GM23338 (cell line): ENCODE results near the gene ZNF581. TPM values are rescaled to one million over a fixed set of nuclear protein-coding genes. Genes with fewer than 3 reads are reported as not detected.
A peak's percentile ranks its signal among the peaks of the same experiment; 100 is the strongest.

ENCODE experiments used
- ATAC-seq: fragments of 200-7000 bp; cut with Tn5 transposase; 3 replicates; pipeline ENCODE4 v1.9.1; 2020
- DNase-seq: peaks from one replicate; pipeline ENCODE4 v3.0.0-alpha.2; 2015; ENCODE audit warnings: low spot score
- H2AFZ ChIP-seq: fragments of 200-600 bp; sonication (generic); 2 replicates; pipeline ENCODE4 v1.8.0; 2016; ENCODE audit warnings: antibody characterized with exemption, mild to moderate bottlenecking, moderate library complexity
- H3F3A ChIP-seq: fragments of 200-600 bp; sonication (generic); replicated peaks from 2 replicates; pipeline ENCODE4 v1.8.0; 2017; ENCODE audit warnings: antibody characterized with exemption, mixed run types, low read depth
- H3K27ac ChIP-seq: fragments of 200-600 bp; sonication (generic); 2 replicates; pipeline ENCODE4 v1.6.1; 2016; ENCODE audit warnings: low read depth
- H3K27me3 ChIP-seq: fragments of 200-600 bp; sonication (generic); 2 replicates; pipeline ENCODE4 v1.8.0; 2016; ENCODE audit warnings: mild to moderate bottlenecking, mixed run types, moderate library complexity; ENCODE audit not compliant: insufficient read depth
- H3K36me3 ChIP-seq: fragments of 200-600 bp; sonication (generic); 2 replicates; pipeline ENCODE4 v1.8.0; 2016; ENCODE audit warnings: mild to moderate bottlenecking; ENCODE audit not compliant: insufficient read depth
- H3K4me1 ChIP-seq: fragments of 200-600 bp; sonication (generic); 2 replicates; pipeline ENCODE4 v1.8.0; 2016; ENCODE audit warnings: mild to moderate bottlenecking, moderate library complexity; ENCODE audit not compliant: insufficient read depth
- H3K4me2 ChIP-seq: fragments of 200-600 bp; sonication (generic); 2 replicates; pipeline ENCODE4 v1.7.1; 2017; ENCODE audit warnings: mixed run types
- H3K4me3 ChIP-seq: fragments of 200-600 bp; sonication (generic); 2 replicates; pipeline ENCODE4 v1.6.1; 2016; ENCODE audit warnings: mixed run types
- H3K79me2 ChIP-seq: fragments of 200-600 bp; sonication (generic); replicated peaks from 2 replicates; pipeline ENCODE4 v1.8.0; 2017; ENCODE audit warnings: mild to moderate bottlenecking; ENCODE audit not compliant: insufficient read depth
- H3K9me2 ChIP-seq: fragments of 200-600 bp; sonication (generic); 2 replicates; pipeline ENCODE4 v1.8.0; 2017; ENCODE audit not compliant: insufficient read depth
- H4K20me1 ChIP-seq: fragments of 200-600 bp; sonication (generic); replicated peaks from 2 replicates; pipeline ENCODE4 v1.8.0; 2017; ENCODE audit warnings: mild to moderate bottlenecking; ENCODE audit not compliant: insufficient read depth
- H3K27ac Mint-ChIP-seq: 2 replicates; pipeline ENCODE4 v1.8.0; 2020; ENCODE audit warnings: inconsistent platforms, mild to moderate bottlenecking, moderate library complexity, mixed read lengths
- H3K27me3 Mint-ChIP-seq: 3 replicates; pipeline ENCODE4 v1.8.0; 2022; ENCODE audit warnings: low read depth, mild to moderate bottlenecking, moderate library complexity, mixed read lengths, inconsistent platforms; ENCODE audit not compliant: insufficient read depth, poor library complexity
- H3K36me3 Mint-ChIP-seq: 3 replicates; pipeline ENCODE4 v1.8.0; 2021; ENCODE audit warnings: low read depth, mild to moderate bottlenecking, inconsistent platforms, moderate library complexity, mixed read lengths
- H3K4me1 Mint-ChIP-seq: 3 replicates; pipeline ENCODE4 v1.8.0; 2020; ENCODE audit warnings: mild to moderate bottlenecking, inconsistent platforms, mixed read lengths
- H3K4me3 Mint-ChIP-seq: 3 replicates; pipeline ENCODE4 v1.8.0; 2021; ENCODE audit warnings: moderate library complexity, mild to moderate bottlenecking, inconsistent platforms, mixed read lengths
- H3K9me3 Mint-ChIP-seq: 3 replicates; pipeline ENCODE4 v1.8.0; 2020; ENCODE audit warnings: moderate library complexity, mild to moderate bottlenecking, inconsistent platforms, mixed read lengths
- CREB1 ChIP-seq: fragments of 250-450 bp; sonication (Bioruptor Pico); IDR thresholded peaks from 2 replicates; pipeline ENCODE4 v1.5.0; 2020; ENCODE audit warnings: low read depth, mild to moderate bottlenecking, moderate library complexity
- CTCF ChIP-seq, 2 experiments: fragments of 200-600 bp in 1 of 2; sonication (generic) in 1 of 2; conservative IDR thresholded peaks; 2 replicates each; pipeline versions ENCODE4 v1.5.1 to v1.6.1; 2016 to 2017; ENCODE audit warnings: antibody characterized with exemption in 2 of 2, low read depth in 2 of 2, mild to moderate bottlenecking in 2 of 2, moderate library complexity in 1 of 2
- ETS1 ChIP-seq: IDR thresholded peaks from 2 replicates; pipeline ENCODE4 v1.6.1; 2016; ENCODE audit warnings: antibody characterized with exemption
- EZH2 ChIP-seq: fragments of 200-600 bp; sonication (generic); IDR thresholded peaks from one replicate; pipeline ENCODE4 v1.8.0; 2017; ENCODE audit warnings: antibody characterized with exemption, mild to moderate bottlenecking, low read depth; ENCODE audit not compliant: unreplicated experiment
- EZH2phosphoT487 ChIP-seq: fragments of 200-600 bp; sonication (generic); IDR thresholded peaks from one replicate; pipeline ENCODE4 v1.8.1; 2018; ENCODE audit warnings: antibody characterized with exemption; ENCODE audit not compliant: unreplicated experiment
- JUNB ChIP-seq: IDR thresholded peaks from one replicate; pipeline ENCODE4 v1.6.1; 2016; ENCODE audit warnings: antibody characterized with exemption; ENCODE audit not compliant: unreplicated experiment
- NANOG ChIP-seq: IDR thresholded peaks from 2 replicates; pipeline ENCODE4 v1.6.1; 2016; ENCODE audit warnings: antibody characterized with exemption, borderline replicate concordance
- POLR2AphosphoS5 ChIP-seq: IDR thresholded peaks from 2 replicates; pipeline ENCODE4 v1.6.1; 2016; ENCODE audit warnings: antibody characterized with exemption, low read depth
- STAT1 ChIP-seq: IDR thresholded peaks from one replicate; pipeline ENCODE4 v1.6.1; 2016; ENCODE audit warnings: antibody characterized with exemption; ENCODE audit not compliant: unreplicated experiment
- ZNF114 ChIP-seq: fragments of 250-450 bp; sonication (Bioruptor Pico); IDR thresholded peaks from 2 replicates; pipeline ENCODE4 v1.5.0; 2020; ENCODE audit warnings: mild to moderate bottlenecking, moderate library complexity
- ZNF331 ChIP-seq: fragments of 250-450 bp; sonication (Bioruptor Pico); IDR thresholded peaks from 2 replicates; pipeline ENCODE4 v1.5.0; 2020; ENCODE audit warnings: low read depth, mild to moderate bottlenecking, moderate library complexity
- polyA plus RNA-seq: library from polyadenylated mRNA; unstranded; fragments of >200 nt; fragmentation: Nextera tagmentation; extraction: Ambion mirVana; gene quantifications from 2 replicates; pipeline ENCODE4 v1.2.1, GENCODE V29; 2016
- total RNA-seq: library from RNA; depleted of rRNA; stranded (reverse); fragments of >200 nt; shearing (Covaris generic); gene quantifications from 2 replicates; pipeline ENCODE4 v1.2.3, GENCODE V29; 2014

ZNF581 gene
- total and polyA plus RNA-seq, 2 experiments from 2014 or later = 48.5 to 87.6 TPM

- TF ChIP-seq STAT1 = no peak
Measured at GRCh38 chr19:55599842-55600661, 43.4 kb upstream of the ZNF581 start, which contains the start of gene ZNF524 (continued).

GRCh38 chr19:55600662-55601028 lies 42.8 kb upstream of the ZNF581 start:
- peaks cover 18% of the 10 kb centered on the region for H3K4me1 ChIP-seq
- peak overlapping the region; percentile 74 for H3K4me3 Mint-ChIP-seq
- DNase-seq (no peak), ATAC-seq (no peak)
- no peaks in the 10 kb centered on the region for H3K9me2 ChIP-seq
- peaks cover 30% of the 10 kb centered on the region for H3K4me1 Mint-ChIP-seq
- no peak overlapping the region; the same call in 1 of the 2 replicates for H3K27ac ChIP-seq
- H3K36me3 Mint-ChIP-seq = peaks cover 19% of the 10 kb centered on the region
- TF ChIP-seq POLR2AphosphoS5 = peak; percentile 67; the same call in 1 of the 2 replicates
- TF ChIP-seq EZH2phosphoT487 = no peak
- no peak for TF ChIP-seq NANOG
- no peak for TF ChIP-seq CTCF (conservative IDR thresholded peaks at IDR 0.05; ENCODE audit: low read depth in 2 of 2)
- TF ChIP-seq STAT1 = no peak
- H3F3A ChIP-seq = peaks cover 15% of the 10 kb centered on the region
- no peak overlapping the region for H2AFZ ChIP-seq
- H3K27ac Mint-ChIP-seq = 0 out of 2 replicates have a peak overlapping the region, but pooled peaks have one; percentile 31
- H3K27me3 ChIP-seq = no peaks in the 10 kb centered on the region
- peak overlapping the region; percentile 95 for H3K4me2 ChIP-seq
- no peaks in the 10 kb centered on the region; the same call in 1 of the 2 replicates for H3K79me2 ChIP-seq
- H3K4me3 ChIP-seq = peak overlapping the region; percentile 58
- peaks cover 6% of the 10 kb centered on the region for H3K9me3 Mint-ChIP-seq
- H3K27me3 Mint-ChIP-seq = peaks cover 30% of the 10 kb centered on the region
- 0 out of 2 replicates have a peak, but pooled peaks cover 3% of the 10 kb centered on the region for H3K36me3 ChIP-seq
- H4K20me1 ChIP-seq = no peaks in the 10 kb centered on the region

DNA sequence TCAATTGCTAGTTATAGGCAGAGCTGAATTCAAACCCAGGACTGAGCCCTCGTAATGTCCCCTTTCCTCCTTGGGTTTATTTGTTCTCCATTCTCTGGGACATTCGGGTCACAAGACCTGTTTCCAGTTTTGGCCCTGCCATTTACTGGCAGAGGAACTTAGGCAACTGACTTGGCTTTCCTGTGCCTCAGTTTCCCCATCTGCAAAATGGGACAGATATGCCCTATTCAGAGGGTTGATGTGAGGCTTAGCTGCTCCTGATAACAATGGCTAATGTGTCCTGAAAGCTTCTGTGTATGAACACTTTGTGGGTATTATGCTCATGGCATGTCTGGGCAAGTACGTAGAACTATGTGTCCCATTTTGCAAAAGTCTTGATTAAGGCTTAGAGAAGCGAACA lies 42.4 kb upstream of the ZNF581 start:
- no peak overlapping the region; the same call in 1 of the 2 replicates for H3K27ac ChIP-seq
- no peak overlapping the region for H2AFZ ChIP-seq
- Mint-ChIP-seq H3K9me3 (peaks cover 6% of the 10 kb centered on the region), H3K4me1 (peaks cover 30% of the 10 kb centered on the region), H3K27ac (no peak overlapping the region; the same call in 1 of the 2 replicates), H3K4me3 (peak overlapping the region; percentile 74), H3K36me3 (peaks cover 15% of the 10 kb centered on the region), H3K27me3 (peaks cover 34% of the 10 kb centered on the region)
- H3K27me3 ChIP-seq = no peaks in the 10 kb centered on the region
- ATAC-seq (no peak), DNase-seq (no peak)
- H4K20me1 ChIP-seq = no peaks in the 10 kb centered on the region
- H3K4me3 ChIP-seq = peak overlapping the region; percentile 58
- no peaks in the 10 kb centered on the region for H3K9me2 ChIP-seq
- peak overlapping the region; percentile 95 for H3K4me2 ChIP-seq
- no peaks in the 10 kb centered on the region; the same call in 1 of the 2 replicates for H3K79me2 ChIP-seq
- H3F3A ChIP-seq = peaks cover 20% of the 10 kb centered on the region
- H3K4me1 ChIP-seq = peaks cover 18% of the 10 kb centered on the region
- no peaks in the 10 kb centered on the region for H3K36me3 ChIP-seq
- TF ChIP-seq NANOG (no peak), ZNF114 (CRISPR knock-in tag) (no peak), STAT1 (no peak), POLR2AphosphoS5 (no peak), ZNF331 (CRISPR knock-in tag) (no peak), CTCF (conservative IDR thresholded peaks at IDR 0.05; ENCODE audit: low read depth in 2 of 2) (no peak), CREB1 (no peak), EZH2phosphoT487 (no peak), ETS1 (no peak), JUNB (no peak), EZH2 (no peak)
